ENCODE results near the gene PLEKHM3. TPM values are rescaled to one million over a fixed set of nuclear protein-coding genes. Genes with fewer than 3 reads are reported as not detected.

Gene PLEKHM3
- total RNA-seq, 1 experiment from 2014 or later, result 2.5 TPM

- BruUV-seq (replicated peaks), result no TSS peak
- Histone ChIP-seq H3K4me1 (ENCODE audit: control insufficient read depth, insufficient read depth, low read length) (no peaks in the 10 kb centered on the region), H3K27ac (ENCODE audit: low read length) (no peak overlapping the region), H3K36me3 (ENCODE audit: control insufficient read depth, insufficient read depth, low read length) (no peaks in the 10 kb centered on the region), H3K9me3 (ENCODE audit: control insufficient read depth, insufficient read depth, low read depth, low read length) (no peaks in the 10 kb centered on the region), H3K27me3 (ENCODE audit: control insufficient read depth, insufficient read depth, low read length) (peaks cover 2% of the 10 kb centered on the region; the same call in 1 of the 2 replicates), H3K4me3 (ENCODE audit: low read depth in 2 of 2, low read length in 2 of 2) (no peak overlapping the region)
- no peak for TF ChIP-seq POLR2AphosphoS5 (IDR thresholded peaks at IDR 0.05; ENCODE audit: low read depth, low read length)
- ChIA-PET CTCF (interaction anchor here (0.6 kb wide), 1 partner anchor 385 kb away, joined by 3 read pairs; no protein-coding TSS in a partner anchor), POLR2A (no interaction called here)
- in situ Hi-C loops (cut with HindIII; ENCODE audit: low pct_unique_long_range_greater_than_20kb, low sequenced_read_pairs) (no loop called here), intact Hi-C loops (cut with micrococcal nuclease; ENCODE audit: unreplicated experiment) (no loop called here)
- DNase-seq (ENCODE audit: low read depth, low spot score), result no peak
- ATAC-seq, result no peak
Measured at GRCh38 chr2:208049441-208049840, 24.1 kb upstream of the PLEKHM3 start.

- no peak for ATAC-seq
- Histone ChIP-seq H3K4me3 (ENCODE audit: low read depth in 2 of 2, low read length in 2 of 2) (no peak overlapping the region), H3K27me3 (ENCODE audit: control insufficient read depth, insufficient read depth, low read length) (no peaks in the 10 kb centered on the region; the same call in 1 of the 2 replicates), H3K9me3 (ENCODE audit: control insufficient read depth, insufficient read depth, low read depth, low read length) (no peaks in the 10 kb centered on the region), H3K4me1 (ENCODE audit: control insufficient read depth, insufficient read depth, low read length) (no peaks in the 10 kb centered on the region), H3K36me3 (ENCODE audit: control insufficient read depth, insufficient read depth, low read length) (no peaks in the 10 kb centered on the region), H3K27ac (ENCODE audit: low read length) (no peak overlapping the region)
- no peak for DNase-seq (ENCODE audit: low read depth, low spot score)
- no peak for TF ChIP-seq TCF7L2 (IDR thresholded peaks at IDR 0.05; ENCODE audit: low read depth, low read length)
- TF ChIP-seq, protein P1, sequence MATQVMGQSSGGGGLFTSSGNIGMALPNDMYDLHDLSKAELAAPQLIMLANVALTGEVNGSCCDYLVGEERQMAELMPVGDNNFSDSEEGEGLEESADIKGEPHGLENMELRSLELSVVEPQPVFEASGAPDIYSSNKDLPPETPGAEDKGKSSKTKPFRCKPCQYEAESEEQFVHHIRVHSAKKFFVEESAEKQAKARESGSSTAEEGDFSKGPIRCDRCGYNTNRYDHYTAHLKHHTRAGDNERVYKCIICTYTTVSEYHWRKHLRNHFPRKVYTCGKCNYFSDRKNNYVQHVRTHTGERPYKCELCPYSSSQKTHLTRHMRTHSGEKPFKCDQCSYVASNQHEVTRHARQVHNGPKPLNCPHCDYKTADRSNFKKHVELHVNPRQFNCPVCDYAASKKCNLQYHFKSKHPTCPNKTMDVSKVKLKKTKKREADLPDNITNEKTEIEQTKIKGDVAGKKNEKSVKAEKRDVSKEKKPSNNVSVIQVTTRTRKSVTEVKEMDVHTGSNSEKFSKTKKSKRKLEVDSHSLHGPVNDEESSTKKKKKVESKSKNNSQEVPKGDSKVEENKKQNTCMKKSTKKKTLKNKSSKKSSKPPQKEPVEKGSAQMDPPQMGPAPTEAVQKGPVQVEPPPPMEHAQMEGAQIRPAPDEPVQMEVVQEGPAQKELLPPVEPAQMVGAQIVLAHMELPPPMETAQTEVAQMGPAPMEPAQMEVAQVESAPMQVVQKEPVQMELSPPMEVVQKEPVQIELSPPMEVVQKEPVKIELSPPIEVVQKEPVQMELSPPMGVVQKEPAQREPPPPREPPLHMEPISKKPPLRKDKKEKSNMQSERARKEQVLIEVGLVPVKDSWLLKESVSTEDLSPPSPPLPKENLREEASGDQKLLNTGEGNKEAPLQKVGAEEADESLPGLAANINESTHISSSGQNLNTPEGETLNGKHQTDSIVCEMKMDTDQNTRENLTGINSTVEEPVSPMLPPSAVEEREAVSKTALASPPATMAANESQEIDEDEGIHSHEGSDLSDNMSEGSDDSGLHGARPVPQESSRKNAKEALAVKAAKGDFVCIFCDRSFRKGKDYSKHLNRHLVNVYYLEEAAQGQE (IDR thresholded peaks at IDR 0.05; ENCODE audit: insufficient read depth in 1 of 2, low read depth in 2 of 2, low read length in 1 of 2), result no peak
- TF ChIP-seq, protein P2, sequence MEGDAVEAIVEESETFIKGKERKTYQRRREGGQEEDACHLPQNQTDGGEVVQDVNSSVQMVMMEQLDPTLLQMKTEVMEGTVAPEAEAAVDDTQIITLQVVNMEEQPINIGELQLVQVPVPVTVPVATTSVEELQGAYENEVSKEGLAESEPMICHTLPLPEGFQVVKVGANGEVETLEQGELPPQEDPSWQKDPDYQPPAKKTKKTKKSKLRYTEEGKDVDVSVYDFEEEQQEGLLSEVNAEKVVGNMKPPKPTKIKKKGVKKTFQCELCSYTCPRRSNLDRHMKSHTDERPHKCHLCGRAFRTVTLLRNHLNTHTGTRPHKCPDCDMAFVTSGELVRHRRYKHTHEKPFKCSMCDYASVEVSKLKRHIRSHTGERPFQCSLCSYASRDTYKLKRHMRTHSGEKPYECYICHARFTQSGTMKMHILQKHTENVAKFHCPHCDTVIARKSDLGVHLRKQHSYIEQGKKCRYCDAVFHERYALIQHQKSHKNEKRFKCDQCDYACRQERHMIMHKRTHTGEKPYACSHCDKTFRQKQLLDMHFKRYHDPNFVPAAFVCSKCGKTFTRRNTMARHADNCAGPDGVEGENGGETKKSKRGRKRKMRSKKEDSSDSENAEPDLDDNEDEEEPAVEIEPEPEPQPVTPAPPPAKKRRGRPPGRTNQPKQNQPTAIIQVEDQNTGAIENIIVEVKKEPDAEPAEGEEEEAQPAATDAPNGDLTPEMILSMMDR (IDR thresholded peaks at IDR 0.05), result no peak
- no peak for TF ChIP-seq SIN3A (IDR thresholded peaks at IDR 0.05; ENCODE audit: borderline replicate concordance, insufficient read depth, low read depth, low read length)
- no peak for TF ChIP-seq POLR2AphosphoS5 (IDR thresholded peaks at IDR 0.05; ENCODE audit: low read depth, low read length)
- ChIA-PET POLR2A (no interaction called here), CTCF (interaction anchor here (0.6 kb wide), 1 partner anchor 385 kb away, joined by 3 read pairs; no protein-coding TSS in a partner anchor)
- no TSS peak for BruUV-seq (replicated peaks)
- in situ Hi-C loops (cut with HindIII; ENCODE audit: low pct_unique_long_range_greater_than_20kb, low sequenced_read_pairs) (no loop called here), intact Hi-C loops (cut with micrococcal nuclease; ENCODE audit: unreplicated experiment) (no loop called here)
Measured at GRCh38 chr2:208049006-208049405, 23.7 kb upstream of the PLEKHM3 start.

DNA sequence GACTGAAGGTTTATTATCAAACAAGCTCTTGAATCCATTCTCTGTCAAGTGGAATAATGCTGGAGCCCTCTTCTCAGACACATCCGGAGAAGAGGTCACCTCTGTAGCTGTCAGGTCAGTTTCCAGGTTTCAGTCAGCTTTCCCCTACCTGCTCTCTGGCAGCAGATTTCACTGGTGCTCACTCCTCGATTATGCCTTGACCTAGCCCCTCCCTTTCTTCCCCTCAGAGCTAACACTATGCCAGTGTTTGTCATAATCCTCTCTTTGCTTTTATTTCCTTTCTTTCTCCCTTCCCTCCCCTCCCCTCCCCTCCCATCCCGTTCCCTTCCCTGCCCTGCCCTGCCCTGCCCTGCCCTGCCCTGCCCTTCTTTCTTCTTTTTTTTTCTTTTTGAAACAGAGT, 22.5 kb upstream of the PLEKHM3 start:
- BruUV-seq (replicated peaks), result no TSS peak
- Histone ChIP-seq H3K4me3 (ENCODE audit: low read depth in 2 of 2, low read length in 2 of 2) (no peak overlapping the region), H3K27ac (ENCODE audit: low read length) (no peak overlapping the region), H3K9me3 (ENCODE audit: control insufficient read depth, insufficient read depth, low read depth, low read length) (no peaks in the 10 kb centered on the region), H3K27me3 (ENCODE audit: control insufficient read depth, insufficient read depth, low read length) (no peaks in the 10 kb centered on the region; the same call in 1 of the 2 replicates), H3K4me1 (ENCODE audit: control insufficient read depth, insufficient read depth, low read length) (no peaks in the 10 kb centered on the region), H3K36me3 (ENCODE audit: control insufficient read depth, insufficient read depth, low read length) (no peaks in the 10 kb centered on the region)
- in situ Hi-C loops (cut with HindIII; ENCODE audit: low pct_unique_long_range_greater_than_20kb, low sequenced_read_pairs) (no loop called here), intact Hi-C loops (cut with micrococcal nuclease; ENCODE audit: unreplicated experiment) (no loop called here)
- ATAC-seq, result no peak
- ChIA-PET POLR2A (no interaction called here), CTCF (no interaction called here)
- TF ChIP-seq POLR2AphosphoS5 (IDR thresholded peaks at IDR 0.05; ENCODE audit: low read depth, low read length), result no peak
- TF ChIP-seq, protein P2 (IDR thresholded peaks at IDR 0.05), result no peak
- DNase-seq (ENCODE audit: low read depth, low spot score), result no peak

Measured in Panc1 (cell line).